ENCODE measurements around the gene NPAS3.

DNA sequence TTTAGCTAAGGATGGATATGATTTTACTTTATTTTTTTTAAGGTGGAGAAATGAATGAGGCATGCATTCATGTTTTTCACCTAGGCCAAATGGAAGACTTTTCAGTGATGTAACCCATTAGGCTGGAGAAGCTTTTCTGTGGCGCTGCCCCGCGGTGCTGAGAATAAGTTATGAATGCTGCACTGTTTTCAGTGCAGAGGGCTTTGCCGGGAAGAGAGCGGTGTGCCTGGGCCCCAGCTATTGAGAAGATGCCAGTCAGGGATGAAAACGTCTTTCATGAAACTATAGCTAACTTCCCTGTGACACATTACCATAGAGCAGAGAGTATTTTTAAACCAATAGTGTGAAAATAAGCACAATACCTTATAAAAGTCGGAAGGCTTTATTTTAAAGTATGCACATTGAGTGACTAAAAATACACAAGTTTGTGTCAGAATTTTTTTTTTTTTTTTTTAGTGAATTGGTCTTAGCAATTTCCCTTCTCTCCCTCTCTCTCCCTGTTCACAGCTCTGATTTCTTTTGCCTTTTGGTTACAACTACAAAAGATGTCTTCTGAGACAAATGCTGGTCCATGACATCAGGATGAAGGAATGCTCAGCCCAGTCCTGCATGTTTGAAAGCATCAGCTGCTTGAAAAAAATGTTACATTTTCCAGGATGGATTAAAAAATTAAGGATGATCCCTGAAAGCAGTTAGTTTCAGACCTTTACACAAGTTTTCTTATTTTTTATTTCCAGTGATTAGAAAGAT is 48.3 kb downstream of the NPAS3 start:
- TF ChIP-seq, protein P1, sequence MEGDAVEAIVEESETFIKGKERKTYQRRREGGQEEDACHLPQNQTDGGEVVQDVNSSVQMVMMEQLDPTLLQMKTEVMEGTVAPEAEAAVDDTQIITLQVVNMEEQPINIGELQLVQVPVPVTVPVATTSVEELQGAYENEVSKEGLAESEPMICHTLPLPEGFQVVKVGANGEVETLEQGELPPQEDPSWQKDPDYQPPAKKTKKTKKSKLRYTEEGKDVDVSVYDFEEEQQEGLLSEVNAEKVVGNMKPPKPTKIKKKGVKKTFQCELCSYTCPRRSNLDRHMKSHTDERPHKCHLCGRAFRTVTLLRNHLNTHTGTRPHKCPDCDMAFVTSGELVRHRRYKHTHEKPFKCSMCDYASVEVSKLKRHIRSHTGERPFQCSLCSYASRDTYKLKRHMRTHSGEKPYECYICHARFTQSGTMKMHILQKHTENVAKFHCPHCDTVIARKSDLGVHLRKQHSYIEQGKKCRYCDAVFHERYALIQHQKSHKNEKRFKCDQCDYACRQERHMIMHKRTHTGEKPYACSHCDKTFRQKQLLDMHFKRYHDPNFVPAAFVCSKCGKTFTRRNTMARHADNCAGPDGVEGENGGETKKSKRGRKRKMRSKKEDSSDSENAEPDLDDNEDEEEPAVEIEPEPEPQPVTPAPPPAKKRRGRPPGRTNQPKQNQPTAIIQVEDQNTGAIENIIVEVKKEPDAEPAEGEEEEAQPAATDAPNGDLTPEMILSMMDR (IDR thresholded peaks at IDR 0.05) = no peak
- no peak for TF ChIP-seq POLR2AphosphoS5 (IDR thresholded peaks at IDR 0.05)
- no peak for TF ChIP-seq POLR2A (IDR thresholded peaks at IDR 0.05)
